GM18517 (cell line): ENCODE results near the gene RNPEPL1.

Source experiments
- ATAC-seq: cut with Tn5 transposase; IDR thresholded peaks from one replicate; pipeline ENCODE4 v1.9.1; 2021; ENCODE audit warnings: mild to moderate bottlenecking, moderate library complexity; ENCODE audit not compliant: unreplicated experiment

RNPEPL1 gene

DNA sequence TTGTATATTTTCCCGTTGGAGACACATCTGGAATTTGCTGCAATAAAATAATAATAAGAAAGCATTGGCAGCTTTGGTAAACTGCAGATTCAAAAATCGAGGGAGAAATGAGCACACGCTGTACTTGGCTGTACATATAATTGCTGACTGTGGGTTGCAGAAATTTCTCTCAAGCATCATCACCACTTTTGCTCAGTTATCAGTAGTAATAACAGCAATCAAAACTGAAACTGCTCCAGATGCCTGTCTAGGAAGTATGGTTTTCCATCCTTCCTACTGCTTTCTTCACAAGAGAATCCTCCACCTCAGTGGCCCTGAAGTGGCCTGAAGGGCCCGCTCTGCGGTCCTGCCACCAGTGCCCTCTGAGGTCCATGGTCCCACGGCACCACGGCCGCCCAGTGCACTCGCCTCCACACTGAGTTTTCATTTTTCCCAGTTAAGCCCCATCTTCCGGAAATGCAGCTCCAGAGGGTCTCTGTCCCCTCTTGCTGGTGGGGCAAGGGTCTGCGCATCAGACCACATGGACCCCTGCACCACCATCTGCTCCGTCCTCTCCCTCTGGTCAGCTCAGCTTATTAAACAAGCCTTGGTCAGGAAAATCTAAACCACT, 4.2 kb upstream of the RNPEPL1 start:
- ATAC-seq, result no peak

GRCh38 chr2:240564561-240565332, 3.5 kb upstream of the RNPEPL1 start:
- ATAC-seq, result no peak

DNA sequence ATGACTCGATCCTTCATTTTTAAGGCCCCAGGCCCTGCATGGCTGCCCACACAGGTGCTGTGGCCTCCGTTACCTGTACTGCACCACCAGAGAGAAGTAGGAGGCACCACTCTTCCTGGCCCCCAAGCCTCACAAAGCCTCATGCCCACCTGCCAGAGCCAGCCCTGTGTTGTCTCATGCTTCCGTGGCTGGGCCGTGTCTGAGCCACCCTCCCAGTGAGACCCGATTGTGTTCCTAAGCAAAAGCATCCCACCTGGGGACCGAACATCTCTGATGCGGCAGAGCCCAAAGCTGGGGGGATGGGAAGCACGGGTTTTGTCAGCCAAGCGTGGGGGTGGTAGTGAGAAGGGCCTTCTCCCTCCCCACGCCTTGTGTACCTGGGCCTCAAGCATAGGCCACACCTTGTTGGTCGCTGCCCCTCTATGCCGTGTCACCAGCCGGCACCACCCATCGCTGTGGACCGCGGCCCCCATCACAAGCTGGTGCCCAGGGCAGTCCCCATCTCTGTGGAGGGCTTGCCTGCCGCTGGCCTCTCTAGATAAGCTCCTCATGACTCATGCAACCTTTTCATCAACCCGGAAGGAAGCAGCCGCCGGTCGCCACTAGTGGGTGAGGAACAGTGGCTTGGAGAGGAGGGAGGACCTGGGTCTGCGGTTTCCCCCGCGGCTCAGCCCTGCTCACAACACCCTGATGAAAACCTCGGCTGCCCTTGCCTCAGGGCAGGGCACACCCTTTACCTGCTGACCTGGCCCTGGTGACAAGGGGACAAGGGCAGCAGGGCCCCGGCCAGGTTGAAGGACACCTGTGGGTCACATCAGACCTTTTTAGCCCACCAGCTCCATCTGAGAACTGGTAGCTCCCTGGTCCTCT, 2.7 kb upstream of the RNPEPL1 start:
- peak; percentile 37 for ATAC-seq

- peak; percentile 30 for ATAC-seq
Observed at GRCh38 chr2:240566203-240567136, 1.8 kb upstream of the RNPEPL1 start.

DNA sequence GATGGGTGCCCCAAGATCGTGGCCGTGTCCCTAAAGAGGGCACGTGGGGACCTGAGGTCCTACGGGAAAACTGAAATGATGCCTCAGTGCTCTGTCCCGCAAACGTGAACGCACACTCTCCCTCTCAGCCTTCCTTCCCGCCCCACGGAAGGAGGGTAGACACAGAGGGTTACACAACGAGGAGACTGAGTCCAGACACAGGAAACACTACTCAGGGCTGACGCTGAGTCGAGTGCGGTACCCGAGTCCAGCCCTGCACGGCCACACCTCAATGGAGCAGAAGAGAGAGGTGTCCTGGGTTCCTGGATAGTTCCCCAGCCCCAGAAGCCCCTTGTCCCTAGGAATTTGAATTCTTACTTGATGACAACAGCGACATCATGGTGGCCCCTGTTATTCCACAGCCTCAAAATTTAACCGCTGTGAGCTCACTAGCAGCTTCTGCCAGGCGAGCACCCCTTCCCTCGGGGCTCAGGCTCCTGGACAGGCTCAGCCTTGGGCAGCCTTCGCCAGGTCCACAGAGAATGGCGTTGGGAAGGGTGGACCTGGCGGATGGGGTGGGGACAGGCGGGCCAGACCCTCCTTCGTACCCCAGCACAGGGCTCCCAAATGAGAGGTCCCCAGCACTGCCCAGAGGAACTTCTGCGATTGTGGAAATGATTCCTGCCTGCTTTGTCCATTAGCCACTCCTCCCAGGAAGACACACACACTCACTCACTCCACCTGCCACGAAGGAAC, 980 bp upstream of the RNPEPL1 start:
- no peak for ATAC-seq

- no peak for ATAC-seq
Observed at GRCh38 chr2:240568678-240569522, 616 bp downstream of the RNPEPL1 start.

DNA sequence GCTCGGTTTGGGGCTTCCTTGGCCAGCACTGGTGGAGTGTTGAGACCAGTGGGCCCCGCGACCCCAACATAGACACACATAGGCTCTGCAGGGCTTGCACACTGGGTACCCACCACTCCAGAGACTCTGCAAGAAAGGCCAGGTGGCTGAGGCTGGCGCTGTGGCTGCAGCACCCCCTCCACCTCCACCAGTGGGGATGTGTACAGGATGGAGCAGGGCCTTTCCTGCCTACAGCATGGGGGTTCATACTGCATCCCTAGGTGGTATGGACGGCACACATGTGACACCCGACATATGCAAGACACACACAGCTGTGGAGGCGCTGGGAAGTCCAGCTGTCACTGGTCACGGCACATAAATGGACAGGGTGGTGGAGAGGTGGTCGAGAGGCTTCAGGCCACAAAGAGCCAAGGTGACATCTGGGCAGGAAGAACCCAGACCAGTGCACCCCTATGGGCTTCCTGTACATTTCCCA, 1.3 kb downstream of the RNPEPL1 start:
- no peak for ATAC-seq

DNA sequence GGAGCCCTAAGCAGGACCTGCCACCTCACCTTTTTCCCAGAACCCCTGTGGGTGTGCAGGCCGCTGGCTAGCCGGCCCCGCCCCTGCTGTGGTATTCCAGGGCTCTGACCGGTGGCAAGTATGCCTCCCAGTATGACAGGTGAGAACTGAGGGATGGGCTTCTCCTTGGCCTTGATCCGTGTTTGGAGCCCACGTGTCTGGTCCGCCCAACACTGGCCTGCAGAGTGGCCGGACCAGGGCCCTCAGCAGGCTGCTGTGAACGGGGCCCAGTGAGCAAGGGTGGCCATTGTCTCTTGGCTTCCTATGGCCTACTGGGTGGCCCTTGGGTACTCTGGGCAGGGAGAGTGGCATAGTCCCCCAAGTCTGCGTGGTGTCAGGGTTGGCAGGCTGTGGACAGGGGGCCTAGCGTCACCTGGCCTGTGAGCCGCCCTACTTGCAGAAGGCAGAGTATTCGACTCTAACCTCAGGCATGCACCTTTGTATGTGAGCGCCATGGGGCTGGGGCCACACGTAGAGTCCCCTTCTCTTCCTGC, 1.8 kb downstream of the RNPEPL1 start:
- no peak for ATAC-seq

- no peak for ATAC-seq
Observed at GRCh38 chr2:240570531-240571313, 2.4 kb downstream of the RNPEPL1 start.

- ATAC-seq, result no peak
Observed at GRCh38 chr2:240571314-240571973, 3.2 kb downstream of the RNPEPL1 start.

DNA sequence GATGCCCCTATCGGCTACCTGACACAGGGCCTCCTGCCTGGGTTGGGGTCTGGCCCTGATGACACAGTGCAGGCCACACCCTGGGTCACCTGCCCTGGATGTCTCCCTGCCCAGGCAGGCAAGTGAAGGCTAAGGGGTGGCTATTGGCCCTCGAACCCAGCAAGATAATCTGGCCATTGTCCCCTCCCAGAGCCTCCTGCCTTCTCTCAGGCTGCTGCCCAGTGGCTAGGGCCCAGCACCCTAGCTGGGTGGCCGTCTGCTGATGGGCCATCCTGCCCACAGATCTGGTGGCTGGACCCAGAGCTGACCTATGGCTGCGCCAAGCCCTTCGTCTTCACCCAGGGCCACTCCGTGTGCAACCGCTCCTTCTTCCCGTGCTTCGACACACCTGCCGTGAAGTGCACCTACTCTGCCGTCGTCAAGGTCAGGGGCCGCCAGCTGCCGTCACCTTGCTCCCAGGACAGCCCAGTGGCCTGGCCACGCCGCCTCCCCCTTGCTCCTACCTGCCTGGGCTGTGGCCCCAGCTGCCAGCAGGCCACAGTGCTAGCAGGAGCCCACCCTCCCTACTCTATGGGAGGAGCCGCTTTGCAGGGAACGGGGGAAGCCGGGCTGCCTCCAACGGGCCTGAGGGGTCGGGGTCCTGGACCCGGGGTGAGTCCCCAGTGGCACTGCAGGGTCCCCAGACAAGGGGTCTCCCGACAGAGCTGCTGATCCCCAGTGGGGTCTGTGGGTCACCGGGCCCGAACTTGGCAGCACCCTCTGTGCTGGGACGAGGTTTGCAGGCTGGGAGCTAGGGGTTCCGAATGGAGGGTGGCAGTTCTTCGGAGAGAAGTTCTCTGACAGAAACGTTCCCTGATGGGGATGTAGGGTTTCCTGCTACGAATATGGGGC, 4.1 kb downstream of the RNPEPL1 start:
- ATAC-seq, result no peak

DNA sequence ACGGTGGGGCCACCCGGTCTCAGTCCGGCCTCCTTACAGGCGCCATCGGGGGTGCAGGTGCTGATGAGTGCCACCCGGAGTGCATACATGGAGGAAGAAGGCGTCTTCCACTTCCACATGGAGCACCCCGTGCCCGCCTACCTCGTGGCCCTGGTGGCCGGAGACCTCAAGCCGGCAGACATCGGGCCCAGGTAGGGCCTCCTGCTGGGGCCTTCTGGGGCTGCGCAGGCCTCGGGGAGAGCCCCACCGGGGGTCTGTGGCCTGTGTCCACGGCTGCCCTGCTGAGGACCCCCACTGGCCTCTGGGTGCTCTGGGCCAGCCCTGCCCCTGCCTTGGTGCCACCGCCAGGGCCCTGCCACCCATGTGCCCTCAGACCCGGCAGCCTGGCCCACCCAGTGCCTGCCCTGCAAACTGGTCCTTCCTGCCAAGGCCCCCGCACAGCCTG, 4.8 kb downstream of the RNPEPL1 start:
- ATAC-seq, result no peak

- ATAC-seq, result no peak
Observed at GRCh38 chr2:240573516-240574385, 5.5 kb downstream of the RNPEPL1 start.

- no peak for ATAC-seq
Observed at GRCh38 chr2:240574386-240575100, 6.3 kb downstream of the RNPEPL1 start.
